Coronary artery (tissue), 2 donors: ENCODE results near the gene SUMO1.
"Not testable (repeated sequence)": the region's sequence is repeated elsewhere in the genome, so short reads cannot be mapped to it uniquely, and the experiment has no call there.

Experiments
- DNase-seq: peaks from one replicate; pipeline ENCODE4 v3.0.0-alpha.2; 2017; ENCODE audit warnings: low spot score
- H3K27ac ChIP-seq, 2 donors: fragments of 200-600 bp; sonication (generic); one replicate each; pipeline ENCODE4 v1.5.1; 2016 to 2019
- H3K4me3 ChIP-seq: fragments of 200-600 bp; sonication (generic); 2 replicates; pipeline ENCODE4 v1.5.1; 2016; ENCODE audit warnings: mild to moderate bottlenecking, moderate library complexity
- CTCF ChIP-seq: fragments of 200-600 bp; sonication (generic); IDR thresholded peaks from one replicate; pipeline ENCODE4 v1.5.1; 2019; ENCODE audit warnings: antibody characterized with exemption

The SUMO1 gene

GRCh38 chr2:202267495-202267894 lies 29.1 kb upstream of the SUMO1 start:
- peak overlapping the region; percentile 95 for H3K4me3 ChIP-seq
- no peak for DNase-seq
- no peak overlapping the region for H3K27ac ChIP-seq
- no peak for TF ChIP-seq CTCF

- DNase-seq, result peak; percentile 96
- peak within 1 kb of the TSS; percentile 95 for H3K4me3 ChIP-seq
- H3K27ac ChIP-seq, result peak within 1 kb of the TSS; percentile 90 to 95
- TF ChIP-seq CTCF, result no peak
Observed at GRCh38 chr2:202265467-202266277, 27.3 kb upstream of the SUMO1 start, which contains the start of gene NOP58. Gene NOP58, plus strand, starts transcription at chr2:202265763. Its CDS starts 179 bp downstream, at chr2:202265942.

GRCh38 chr2:202261531-202261930 lies 23.1 kb upstream of the SUMO1 start:
- DNase-seq, result no peak
- H3K27ac ChIP-seq, result no peak overlapping the region
- H3K4me3 ChIP-seq, result no peak overlapping the region
- no peak for TF ChIP-seq CTCF

GRCh38 chr2:202251494-202251893 lies 13.1 kb upstream of the SUMO1 start:
- Histone ChIP-seq H3K4me3 (no peak overlapping the region), H3K27ac (no peak overlapping the region)
- no peak for TF ChIP-seq CTCF
- DNase-seq, result no peak

GRCh38 chr2:202249521-202250253 lies 11.3 kb upstream of the SUMO1 start:
- no peak overlapping the region for H3K4me3 ChIP-seq
- no peak for DNase-seq
- no peak overlapping the region for H3K27ac ChIP-seq
- TF ChIP-seq CTCF, result no peak

- not testable (repeated sequence) for H3K27ac ChIP-seq, H3K4me3 ChIP-seq, DNase-seq
Observed at GRCh38 chr2:202247710-202248109, 9.3 kb upstream of the SUMO1 start.

- Histone ChIP-seq H3K27ac (peak overlapping the region; percentile 93 to 97), H3K4me3 (peak overlapping the region; percentile 98)
- no peak for TF ChIP-seq CTCF
- no peak for DNase-seq
Observed at GRCh38 chr2:202237787-202238233, 587 bp downstream of the SUMO1 start.
